HG02588 (cell line): Measurements from ENCODE around the gene TACC3.

Experiments used
- ATAC-seq: cut with Tn5 transposase; IDR thresholded peaks from one replicate; pipeline ENCODE4 v1.9.1; 2021; ENCODE audit warnings: mild to moderate bottlenecking, moderate library complexity; ENCODE audit not compliant: unreplicated experiment

TACC3 gene

DNA sequence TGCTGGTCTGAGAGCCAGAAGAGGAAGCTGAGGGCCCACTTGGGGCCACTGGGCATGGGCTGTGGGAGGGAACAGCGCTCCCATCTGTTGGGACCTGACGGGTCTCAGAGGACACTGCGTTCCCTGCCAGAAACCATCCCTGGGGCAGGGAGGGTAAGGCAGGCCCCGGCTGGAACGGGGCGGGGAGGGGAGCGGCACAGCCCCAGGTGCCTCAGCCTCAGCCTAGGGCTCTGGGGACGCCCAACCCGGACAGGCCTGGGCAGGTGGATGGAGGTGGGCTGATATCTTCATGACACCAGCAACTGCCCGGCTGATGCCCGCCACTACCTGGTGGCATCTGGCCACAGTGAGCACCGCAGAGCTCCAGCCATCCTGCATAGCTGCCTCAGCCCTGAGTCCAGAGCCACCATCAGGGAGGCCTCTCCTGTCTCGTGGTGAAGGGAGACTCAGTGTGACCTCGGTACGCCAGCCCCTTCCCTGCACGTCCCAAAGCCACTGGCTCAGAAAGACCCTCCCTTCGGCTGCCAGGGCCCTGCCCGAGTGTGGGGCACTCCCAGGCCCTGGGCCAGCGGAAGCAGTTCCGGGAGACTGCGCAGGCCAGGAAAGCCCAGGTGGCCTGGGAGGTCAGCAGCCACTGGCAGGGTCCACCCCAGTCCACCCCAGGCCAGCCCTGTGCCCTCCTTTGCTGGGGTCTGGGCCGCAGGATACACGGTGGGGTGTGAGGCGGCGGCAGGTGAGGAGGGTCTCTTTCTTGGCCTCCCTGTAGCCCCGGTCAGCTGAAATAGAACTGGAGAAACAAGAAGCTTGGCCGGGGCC is 37.2 kb downstream of the TACC3 start:
- ATAC-seq = no peak

- no peak for ATAC-seq
Observed at GRCh38 chr4:1759170-1759817, 38.0 kb downstream of the TACC3 start.

- ATAC-seq = no peak
Observed at GRCh38 chr4:1759818-1760223, 38.5 kb downstream of the TACC3 start.

DNA sequence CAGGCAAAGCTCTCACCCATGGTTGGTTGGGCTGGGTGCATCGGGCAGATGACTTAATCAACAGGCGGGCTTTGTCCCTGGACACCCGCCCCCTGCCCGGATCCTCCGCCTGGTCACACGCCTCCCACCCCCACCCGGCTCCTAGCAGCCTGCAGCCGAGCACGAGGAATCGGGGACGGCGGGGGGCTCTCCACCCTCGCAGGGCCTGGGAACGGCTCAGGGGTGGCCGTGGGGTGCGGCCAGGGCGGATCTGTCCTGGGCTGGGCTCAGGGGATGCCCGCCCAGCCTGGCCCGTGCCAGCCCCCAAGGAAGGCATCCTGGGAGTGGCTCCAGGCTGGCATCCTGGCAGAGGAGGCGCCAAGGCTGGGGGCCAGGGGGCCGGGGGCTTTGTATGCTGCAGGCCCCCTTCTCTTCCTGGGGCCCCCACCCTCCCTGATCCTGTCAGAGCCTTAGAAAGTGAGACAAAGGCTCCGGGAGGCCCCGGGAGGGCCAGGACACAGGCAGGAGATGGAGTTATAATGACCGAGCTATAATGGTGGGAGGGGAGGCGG is 39.3 kb downstream of the TACC3 start:
- no peak for ATAC-seq

- no peak for ATAC-seq
Observed at GRCh38 chr4:1761130-1761689, 39.9 kb downstream of the TACC3 start.

GRCh38 chr4:1762264-1763010 is 41.1 kb downstream of the TACC3 start:
- ATAC-seq = no peak

GRCh38 chr4:1763070-1763549 is 41.8 kb downstream of the TACC3 start:
- ATAC-seq = no peak

DNA sequence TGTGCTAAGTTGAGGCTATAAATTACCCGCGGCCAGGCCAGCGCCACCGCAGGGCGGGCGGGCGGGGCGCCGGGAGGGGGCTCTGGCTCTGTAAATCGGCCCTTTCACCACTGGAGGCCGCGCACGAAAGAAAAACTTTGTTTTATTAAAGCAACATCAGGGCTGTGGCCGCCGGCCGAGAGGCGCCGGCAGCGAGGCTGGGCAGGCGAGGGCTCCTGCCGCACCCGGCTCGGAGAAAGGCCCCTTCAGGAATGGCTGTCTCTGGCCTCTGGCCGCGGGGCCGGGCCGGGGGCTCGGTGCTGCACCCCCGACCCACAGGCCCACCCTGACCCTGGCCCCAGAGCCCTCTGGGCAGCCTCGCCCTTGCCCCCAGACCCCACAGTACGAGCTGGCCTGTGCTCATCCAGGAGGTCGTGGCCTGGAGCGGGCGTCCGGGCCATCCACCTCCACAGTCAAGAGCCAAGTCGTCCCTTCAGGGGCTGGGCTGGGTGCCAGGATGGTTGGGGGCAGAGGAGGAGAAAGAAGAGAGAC is 42.3 kb downstream of the TACC3 start:
- ATAC-seq = no peak

DNA sequence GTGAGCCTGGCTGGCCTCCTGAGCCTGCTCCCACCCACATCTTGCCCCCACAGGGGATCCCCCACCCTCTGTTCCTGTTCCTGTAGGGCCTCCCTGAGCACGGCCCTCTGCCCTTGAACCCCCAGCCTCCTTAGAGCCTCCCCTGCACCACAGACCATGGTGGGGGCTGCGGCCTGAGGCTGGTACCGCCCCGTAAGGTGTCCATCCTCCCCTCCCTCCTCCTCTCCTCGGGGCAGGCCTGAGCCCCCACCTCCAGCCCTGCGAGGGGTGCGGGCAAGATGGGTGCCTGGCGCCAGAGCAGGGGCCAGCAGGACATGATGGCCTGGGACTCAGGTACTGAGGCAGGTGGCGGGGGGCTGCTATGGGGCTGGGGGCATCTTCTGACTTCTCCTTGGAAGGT is 43.3 kb downstream of the TACC3 start:
- ATAC-seq = no peak

- no peak for ATAC-seq
Observed at GRCh38 chr4:1765409-1766072, 44.2 kb downstream of the TACC3 start.

- ATAC-seq = no peak
Observed at GRCh38 chr4:1766106-1767060, 45.1 kb downstream of the TACC3 start.

GRCh38 chr4:1767061-1767769 is 45.9 kb downstream of the TACC3 start:
- no peak for ATAC-seq

- no peak for ATAC-seq
Observed at GRCh38 chr4:1767770-1768366, 46.5 kb downstream of the TACC3 start.

DNA sequence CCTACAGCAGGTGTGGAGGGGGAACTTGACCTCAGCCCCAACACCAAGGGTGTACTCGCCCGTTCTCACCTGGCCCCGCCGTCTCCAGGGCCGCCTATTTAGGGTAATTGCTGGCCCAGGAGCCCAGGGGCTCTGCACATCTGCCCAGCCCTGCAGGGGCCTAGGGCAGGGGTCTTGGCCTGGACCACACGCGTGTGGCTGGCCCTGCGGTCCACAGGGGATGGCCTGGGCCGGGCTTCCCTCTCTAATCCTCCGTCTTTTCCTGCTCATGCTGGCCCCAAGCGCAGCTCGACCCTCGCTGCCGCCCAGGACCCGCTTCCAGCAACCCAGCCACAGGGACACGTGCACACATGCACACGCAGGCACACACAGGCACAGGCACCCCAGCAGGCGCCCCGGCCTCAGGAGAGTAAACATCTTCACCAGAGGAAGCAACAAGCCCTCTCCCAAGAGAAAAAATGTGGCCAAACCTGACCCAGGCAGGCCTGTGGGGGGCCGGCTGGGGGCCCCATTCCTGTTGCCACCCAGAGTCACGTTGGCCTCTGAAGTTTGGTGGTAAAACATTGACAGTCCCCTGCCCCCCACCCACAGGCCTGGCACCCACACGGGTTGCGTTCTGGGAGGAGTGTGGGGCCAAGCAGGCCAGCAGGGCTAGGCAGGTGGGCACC is 47.2 kb downstream of the TACC3 start:
- no peak for ATAC-seq

DNA sequence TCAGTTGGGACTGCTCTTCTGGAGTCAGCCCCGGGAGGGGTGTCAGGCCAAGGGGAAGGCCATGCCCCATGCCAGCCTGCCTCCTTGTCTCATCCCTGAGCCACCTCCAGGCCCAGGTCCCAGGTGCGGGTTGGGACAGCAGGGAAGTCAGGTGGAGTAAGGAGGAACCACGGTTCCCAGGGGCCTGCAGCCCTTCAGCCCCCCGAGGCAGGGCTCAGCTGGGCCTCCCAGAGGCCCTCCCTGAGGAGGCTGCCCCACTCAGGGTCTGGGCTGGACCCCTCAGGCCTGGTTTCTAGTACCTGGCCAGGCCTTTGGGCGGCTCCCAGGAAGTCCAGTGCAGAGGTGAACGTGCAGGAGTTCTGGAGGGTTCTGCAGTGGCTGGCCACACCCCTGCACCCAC is 48.4 kb downstream of the TACC3 start:
- ATAC-seq = no peak

- no peak for ATAC-seq
Observed at GRCh38 chr4:1770245-1770644, 48.9 kb downstream of the TACC3 start.

DNA sequence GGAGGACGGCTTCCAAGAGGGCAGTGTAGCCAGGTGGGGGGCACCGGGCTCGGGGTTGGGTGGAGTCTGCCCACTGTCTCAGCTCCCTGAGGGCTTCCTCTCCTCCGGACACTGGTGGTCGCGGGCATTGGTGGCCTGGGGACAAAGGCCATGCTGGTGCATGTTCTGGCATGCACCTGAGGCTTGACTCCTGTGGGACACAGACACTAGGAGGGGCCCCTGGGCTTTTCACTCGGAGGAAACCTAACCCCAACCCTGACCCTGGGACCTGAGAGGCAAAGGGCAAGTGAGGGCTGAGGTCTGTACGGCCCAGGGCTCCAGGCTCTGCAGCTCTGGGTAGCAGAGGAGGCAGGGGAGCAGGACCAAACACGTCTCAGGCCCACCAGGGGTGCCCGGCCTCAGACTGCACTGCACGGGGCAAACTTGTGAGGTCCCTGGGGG is 49.5 kb downstream of the TACC3 start:
- ATAC-seq = no peak
